GM12874 (cell line): ENCODE results near the gene HECTD4.

Experiments used
- CTCF ChIP-seq: IDR thresholded peaks from 2 replicates; pipeline ENCODE4 v1.5.1; 2011; ENCODE audit warnings: low read depth, mild to moderate bottlenecking, control low read depth, low read length, moderate library complexity; ENCODE audit not compliant: insufficient read depth

HECTD4 gene

GRCh38 chr12:112305951-112306350 is 76.3 kb downstream of the HECTD4 start:
- no peak for TF ChIP-seq CTCF

- TF ChIP-seq CTCF = no peak
Measured at GRCh38 chr12:112304436-112304835, 77.8 kb downstream of the HECTD4 start.

DNA sequence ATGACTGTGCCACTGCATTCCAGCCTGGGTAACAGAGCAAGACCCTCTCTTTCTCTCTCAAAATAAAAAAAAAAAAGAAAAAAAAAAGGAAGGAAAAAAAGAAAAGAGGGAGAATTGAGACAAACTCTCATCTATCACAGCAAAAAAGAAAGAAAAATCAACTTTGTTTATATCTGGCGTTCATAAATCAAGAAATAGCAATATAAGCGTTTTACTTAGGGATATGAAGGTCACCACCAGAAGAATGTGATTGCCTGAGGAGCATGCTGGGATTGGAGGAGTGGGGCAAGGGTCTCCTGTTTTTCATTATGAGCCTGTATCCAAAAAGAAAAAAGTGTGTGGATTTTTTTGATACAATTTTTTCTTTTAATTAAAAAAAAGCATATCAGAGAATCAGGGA is 78.4 kb downstream of the HECTD4 start:
- TF ChIP-seq CTCF = no peak

DNA sequence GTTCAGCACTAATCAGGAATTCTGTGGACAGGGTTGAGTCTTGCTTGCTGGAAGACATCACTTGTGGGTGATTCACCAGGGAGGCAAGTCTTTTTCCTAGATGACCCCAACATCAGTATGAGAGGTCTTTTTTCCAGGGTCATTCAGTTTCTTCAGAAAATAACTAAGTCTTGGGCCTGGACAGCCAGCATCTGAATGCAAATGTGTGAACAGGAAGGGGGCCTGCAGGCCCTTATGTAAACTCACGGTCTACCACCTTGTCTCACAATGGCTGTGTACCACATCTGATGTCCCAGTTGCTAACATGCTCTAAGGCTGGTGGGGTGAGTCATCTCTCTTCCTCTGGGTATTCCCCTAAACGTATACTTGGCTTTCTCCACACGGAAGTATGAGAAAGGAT is 79.2 kb downstream of the HECTD4 start:
- TF ChIP-seq CTCF = no peak

DNA sequence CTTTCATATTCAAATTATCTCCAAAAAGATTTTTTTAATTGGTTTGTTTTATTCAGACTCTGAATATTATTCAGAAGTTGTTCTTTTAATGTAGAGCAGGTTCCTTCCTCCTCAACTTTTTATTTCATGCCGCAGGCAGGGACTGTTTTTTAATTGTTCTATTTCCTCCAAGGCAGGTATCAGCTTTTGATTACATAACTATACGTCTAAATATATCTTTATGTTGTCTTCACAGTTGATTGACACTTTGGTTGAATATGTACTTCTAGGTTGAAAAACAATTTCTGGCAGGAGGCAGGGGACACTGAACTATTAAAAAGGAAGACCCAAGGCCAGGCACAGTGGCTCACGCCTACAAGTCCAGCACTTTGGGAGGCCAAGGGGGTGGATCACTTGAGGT is 82.5 kb downstream of the HECTD4 start:
- no peak for TF ChIP-seq CTCF

- TF ChIP-seq CTCF = no peak
Measured at GRCh38 chr12:112297188-112297587, 85.0 kb downstream of the HECTD4 start.

- TF ChIP-seq CTCF = no peak
Measured at GRCh38 chr12:112296183-112296582, 86.0 kb downstream of the HECTD4 start.

DNA sequence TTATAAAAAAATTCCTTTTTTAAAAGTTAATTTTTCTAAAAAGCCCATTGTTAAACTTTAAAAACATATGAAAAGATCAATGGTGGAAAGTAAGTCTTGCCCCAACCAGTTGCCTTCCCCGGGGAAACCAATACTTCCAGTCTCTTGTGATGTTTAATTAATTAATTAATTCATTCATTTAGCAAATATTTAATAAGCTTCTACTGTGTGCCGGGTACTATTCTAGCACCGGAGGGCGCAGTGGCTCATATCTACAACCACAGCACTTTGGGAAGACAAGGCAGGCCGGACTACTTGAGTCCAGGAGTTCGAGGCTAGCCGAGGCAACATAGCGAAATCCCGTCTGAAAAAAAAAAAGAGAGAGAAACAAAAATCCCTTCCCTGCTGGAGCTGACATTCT is 87.4 kb downstream of the HECTD4 start:
- no peak for TF ChIP-seq CTCF
